ENCODE measurements around the gene PLXNC1.

The PLXNC1 gene

GRCh38 chr12:94338006-94338794 lies 189.8 kb downstream of the PLXNC1 start:
- no peak for DNase-seq (ENCODE audit: low read depth in 2 of 2)

- DNase-seq (ENCODE audit: low read depth in 2 of 2), result no peak
Observed at GRCh38 chr12:94340573-94340972, 192.2 kb downstream of the PLXNC1 start.

- DNase-seq (ENCODE audit: low read depth in 2 of 2), result no peak
Observed at GRCh38 chr12:94353130-94353529, 204.8 kb downstream of the PLXNC1 start.
